NCI-H1048 (cell line): ENCODE results near the gene MCMBP.

Source experiments
- DNase-seq: peaks from one replicate; lab custom pipeline; 2025; lab: John Stamatoyannopoulos, UW

MCMBP gene

DNA sequence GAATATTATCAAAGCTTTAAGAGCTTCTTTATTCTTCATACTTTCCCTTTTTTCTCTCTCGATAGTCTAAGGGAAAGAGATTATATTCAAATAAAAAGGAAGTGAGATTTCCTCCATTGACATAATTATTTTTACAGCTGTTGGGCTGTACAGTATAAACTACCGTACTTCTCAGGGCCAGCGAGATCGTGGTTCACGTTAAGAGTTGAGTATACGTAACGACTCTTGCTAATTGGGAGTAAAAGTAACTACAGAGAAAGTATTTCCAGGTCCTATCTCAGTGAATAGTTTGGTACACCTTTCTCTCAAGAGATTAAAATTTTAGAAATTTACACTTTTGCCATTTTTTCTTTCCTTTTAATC is 89.0 kb downstream of the MCMBP start:
- no peak for DNase-seq

- no peak for DNase-seq
Measured at GRCh38 chr10:119782981-119783664, 89.5 kb downstream of the MCMBP start.

GRCh38 chr10:119781498-119781897 is 91.1 kb downstream of the MCMBP start:
- no peak for DNase-seq

- DNase-seq: no peak
Measured at GRCh38 chr10:119780879-119781480, 91.7 kb downstream of the MCMBP start.
